HepG2 (cell line): ENCODE data around the gene PDCD2. TPM values are rescaled to one million over a fixed set of nuclear protein-coding genes. Genes with fewer than 3 reads are reported as not detected.
A peak's percentile ranks its signal among the peaks of the same experiment; 100 is the strongest.

ENCODE experiments used
- CCAR2 ChIP-seq: fragments of 200-400 bp; formaldehyde crosslinking; optimal IDR thresholded peaks from 2 replicates; pipeline ENCODE3; 2018; ENCODE audit warnings: low read depth, mild to moderate bottlenecking, low read length, moderate library complexity
- DRAP1 ChIP-seq: IDR thresholded peaks from 2 replicates; pipeline ENCODE4 v1.6.1; 2016; ENCODE audit warnings: missing genetic modification reagents, missing compliant biosample characterization
- E2F1 ChIP-seq: sonication (generic); formaldehyde crosslinking; IDR thresholded peaks from 2 replicates; pipeline ENCODE4 v1.5.0; 2020; ENCODE audit warnings: missing genetic modification reagents
- EEA1 ChIP-seq: sonication (generic); formaldehyde crosslinking; IDR thresholded peaks from 2 replicates; pipeline ENCODE4 v1.5.1; 2020; ENCODE audit warnings: mild to moderate bottlenecking, missing genetic modification reagents, borderline replicate concordance
- FOXM1 ChIP-seq: sonication (generic); formaldehyde crosslinking; IDR thresholded peaks from 2 replicates; pipeline ENCODE4 v1.5.0; 2020; ENCODE audit warnings: missing genetic modification reagents
- GATAD2A ChIP-seq: IDR thresholded peaks from 2 replicates; pipeline ENCODE4 v1.6.1; 2016
- KDM3A ChIP-seq: IDR thresholded peaks from 2 replicates; pipeline ENCODE4 v1.6.1; 2018; ENCODE audit warnings: low read depth, missing compliant biosample characterization
- NFE2 ChIP-seq: sonication (generic); formaldehyde crosslinking; IDR thresholded peaks from 2 replicates; pipeline ENCODE4 v1.4.0; 2020; ENCODE audit warnings: missing genetic modification reagents
- RCOR2 ChIP-seq: IDR thresholded peaks from 2 replicates; pipeline ENCODE4 v1.6.1; 2016; ENCODE audit warnings: missing biosample characterization, missing genetic modification reagents
- SMAD1 ChIP-seq: sonication (generic); formaldehyde crosslinking; IDR thresholded peaks from 2 replicates; pipeline ENCODE4 v1.4.0; 2020; ENCODE audit warnings: missing genetic modification reagents, low read depth, mild to moderate bottlenecking, borderline replicate concordance
- SMC3 ChIP-seq: IDR thresholded peaks from 2 replicates; pipeline ENCODE4 v1.6.1; 2011; ENCODE audit warnings: low read length, improper control_type of control experiment
- SMYD3 ChIP-seq: sonication (generic); formaldehyde crosslinking; IDR thresholded peaks from 2 replicates; pipeline ENCODE4 v1.8.1; 2023; ENCODE audit warnings: mild to moderate bottlenecking, missing genetic modification reagents
- ZBTB7A ChIP-seq: sonication (generic); formaldehyde crosslinking; IDR thresholded peaks from 2 replicates; pipeline ENCODE4 v1.8.0; 2022; ENCODE audit warnings: mild to moderate bottlenecking, missing genetic modification reagents
- ZBTB8A ChIP-seq: sonication (generic); formaldehyde crosslinking; IDR thresholded peaks from 2 replicates; pipeline ENCODE4 v1.4.0; 2020; ENCODE audit warnings: mild to moderate bottlenecking, low read depth, missing genetic modification reagents, borderline replicate concordance
- ZFP91 ChIP-seq: sonication (generic); formaldehyde crosslinking; IDR thresholded peaks from 2 replicates; pipeline ENCODE4 v1.9.0; 2022; ENCODE audit warnings: missing genetic modification reagents, mild to moderate bottlenecking, borderline replicate concordance
- ZNF138 ChIP-seq: sonication (generic); formaldehyde crosslinking; IDR thresholded peaks from 2 replicates; pipeline ENCODE4 v1.5.0; 2020; ENCODE audit warnings: mild to moderate bottlenecking, low read depth, missing genetic modification reagents
- ZNF143 ChIP-seq: sonication (generic); formaldehyde crosslinking; IDR thresholded peaks from 2 replicates; pipeline ENCODE4 v1.4.0; 2020; ENCODE audit warnings: missing genetic modification reagents
- ZNF224 ChIP-seq: sonication (generic); formaldehyde crosslinking; IDR thresholded peaks from 2 replicates; pipeline ENCODE4 v1.5.0; 2020; ENCODE audit warnings: mild to moderate bottlenecking, missing genetic modification reagents
- ZNF333 ChIP-seq: sonication (generic); formaldehyde crosslinking; IDR thresholded peaks from 2 replicates; pipeline ENCODE4 v1.4.0; 2020; ENCODE audit warnings: mild to moderate bottlenecking, missing genetic modification reagents, borderline replicate concordance
- ZNF44 ChIP-seq: sonication (generic); formaldehyde crosslinking; IDR thresholded peaks from 2 replicates; pipeline ENCODE4 v1.5.1; 2020; ENCODE audit warnings: mild to moderate bottlenecking, missing genetic modification reagents
- ZNF530 ChIP-seq: sonication (generic); formaldehyde crosslinking; IDR thresholded peaks from 2 replicates; pipeline ENCODE4 v1.5.0; 2020; ENCODE audit warnings: low read depth, mild to moderate bottlenecking, missing genetic modification reagents
- ZNF768 ChIP-seq: sonication (generic); formaldehyde crosslinking; IDR thresholded peaks from 2 replicates; pipeline ENCODE4 v1.4.0; 2020; ENCODE audit warnings: missing genetic modification reagents
- ZNF772 ChIP-seq: sonication (generic); formaldehyde crosslinking; IDR thresholded peaks from 2 replicates; pipeline ENCODE4 v1.5.0; 2020; ENCODE audit warnings: mild to moderate bottlenecking, missing genetic modification reagents
- ZNF773 ChIP-seq: sonication (generic); formaldehyde crosslinking; IDR thresholded peaks from 2 replicates; pipeline ENCODE4 v1.4.0; 2020; ENCODE audit warnings: missing genetic modification reagents, borderline replicate concordance
- ZNF782 ChIP-seq: sonication (generic); formaldehyde crosslinking; IDR thresholded peaks from 2 replicates; pipeline ENCODE4 v1.4.0; 2020; ENCODE audit warnings: missing genetic modification reagents, mild to moderate bottlenecking, borderline replicate concordance
- ZZZ3 ChIP-seq: sonication (generic); formaldehyde crosslinking; IDR thresholded peaks from 2 replicates; pipeline ENCODE4 v1.4.0; 2020; ENCODE audit warnings: missing genetic modification reagents, mild to moderate bottlenecking, borderline replicate concordance
- polyA plus RNA-seq, 8 experiments: library from polyadenylated mRNA; depleted of rRNA in 3 of 8; stranded (reverse) in 7 of 8; unstranded in 1 of 8; fragments of >200 nt; fragmentation: Illumina TruSeq in 4 of 8; extraction: Trizol in 4 of 8; gene quantifications; 2 replicates each; pipeline versions ENCODE4 v1.2.1 to v1.2.3, GENCODE V29; 2011 to 2016; ENCODE audit warnings: low read depth in 4 of 8, missing spikeins in 1 of 8, mixed read lengths in 1 of 8; ENCODE audit not compliant: insufficient read depth in 1 of 8
- total RNA-seq, 5 experiments: library from RNA; depleted of rRNA; stranded (reverse); fragments of >200 nt; fragmentation: Illumina TruSeq; extraction: Trizol; gene quantifications; 2 replicates each; pipeline ENCODE4 v1.2.3, GENCODE V29; 2016; ENCODE audit warnings: low read depth in 1 of 5
- TF ChIP-seq, protein P1 (sequence below): sonication (generic); formaldehyde crosslinking; IDR thresholded peaks from 2 replicates; pipeline ENCODE4 v1.4.0; 2020; ENCODE audit warnings: missing genetic modification reagents

PDCD2 gene
- total and polyA plus RNA-seq, 2 of the 13 experiments (the other 11 are each of a cell fraction or from before 2014, with no cell fraction given) = 83.6 to 133 TPM

DNA sequence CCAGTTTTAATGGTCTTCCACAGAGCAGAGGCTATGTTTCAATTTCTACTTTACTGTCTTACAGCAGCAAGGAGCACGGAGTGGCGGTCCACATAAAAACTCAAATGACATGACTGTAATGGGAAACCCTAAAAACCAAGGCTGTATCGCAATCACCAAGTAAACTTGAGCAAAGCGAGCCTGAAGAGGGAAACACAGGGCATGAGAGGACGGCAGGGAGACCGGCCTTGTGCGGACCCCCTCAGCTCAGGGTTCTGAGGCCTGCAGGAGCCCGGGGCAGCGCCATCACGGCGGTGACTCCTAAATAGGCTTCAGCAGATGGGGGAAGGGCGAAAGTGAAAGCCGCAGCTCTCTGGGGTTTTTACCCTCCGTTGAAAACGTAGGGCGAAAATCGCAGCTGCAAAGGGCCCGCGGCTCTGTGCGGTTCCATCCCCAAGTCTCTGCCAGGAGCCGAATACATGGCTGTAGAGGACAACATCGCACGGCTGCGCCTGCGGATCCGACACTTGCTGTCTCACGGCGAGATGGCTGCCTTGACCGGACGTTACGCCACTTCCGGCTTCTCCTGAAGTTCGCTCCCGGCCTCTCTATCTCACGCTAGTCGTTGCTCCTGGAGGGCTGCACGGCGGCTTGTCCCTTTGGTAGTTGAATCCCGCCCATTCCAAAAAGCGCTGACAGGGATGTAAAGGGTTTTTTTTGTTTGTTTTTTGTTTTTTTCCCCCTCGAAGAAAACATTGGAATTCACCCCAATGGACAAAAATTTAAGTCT, 31.5 kb downstream of the PDCD2 start, which contains the start of gene PSMB1 (continued):
- TF ChIP-seq DRAP1 (CRISPR knock-in tag) (peak; percentile 98), ZBTB8A (CRISPR knock-in tag) (no peak; the same call in 1 of the 2 replicates), E2F1 (peak; percentile 60), RCOR2 (CRISPR knock-in tag) (no peak), ZNF773 (CRISPR knock-in tag) (no peak), FOXM1 (CRISPR knock-in tag) (no peak), SMYD3 (CRISPR knock-in tag) (peak; percentile 54; the same call in 1 of the 2 replicates), ZNF782 (CRISPR knock-in tag) (0 out of 2 replicates have a peak, but pooled peaks have one; percentile 76), ZNF530 (CRISPR knock-in tag) (no peak), ZNF44 (CRISPR knock-in tag) (no peak), EEA1 (peak; percentile 92; the same call in 1 of the 2 replicates), ZNF224 (CRISPR knock-in tag) (peak; percentile 97), ZNF143 (CRISPR knock-in tag) (no peak; the same call in 1 of the 2 replicates), ZZZ3 (CRISPR knock-in tag) (0 out of 2 replicates have a peak, but pooled peaks have one; percentile 62), ZNF768 (peak; percentile 78; the same call in 1 of the 2 replicates), CCAR2 (no peak), SMAD1 (CRISPR knock-in tag) (no peak), NFE2 (peak; percentile 55; the same call in 1 of the 2 replicates), KDM3A (CRISPR knock-in tag) (peak; percentile 84; the same call in 1 of the 2 replicates), ZBTB7A (no peak), ZFP91 (CRISPR knock-in tag) (peak; percentile 79; the same call in 1 of the 2 replicates), ZNF138 (no peak), SMC3 (no peak), ZNF333 (CRISPR knock-in tag) (no peak; the same call in 1 of the 2 replicates), ZNF772 (no peak; the same call in none of the 2 replicates), GATAD2A (CRISPR knock-in tag) (no peak; the same call in 1 of the 2 replicates)
- TF ChIP-seq, protein P1, sequence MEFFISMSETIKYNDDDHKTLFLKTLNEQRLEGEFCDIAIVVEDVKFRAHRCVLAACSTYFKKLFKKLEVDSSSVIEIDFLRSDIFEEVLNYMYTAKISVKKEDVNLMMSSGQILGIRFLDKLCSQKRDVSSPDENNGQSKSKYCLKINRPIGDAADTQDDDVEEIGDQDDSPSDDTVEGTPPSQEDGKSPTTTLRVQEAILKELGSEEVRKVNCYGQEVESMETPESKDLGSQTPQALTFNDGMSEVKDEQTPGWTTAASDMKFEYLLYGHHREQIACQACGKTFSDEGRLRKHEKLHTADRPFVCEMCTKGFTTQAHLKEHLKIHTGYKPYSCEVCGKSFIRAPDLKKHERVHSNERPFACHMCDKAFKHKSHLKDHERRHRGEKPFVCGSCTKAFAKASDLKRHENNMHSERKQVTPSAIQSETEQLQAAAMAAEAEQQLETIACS (CRISPR knock-in tag) = no peak
